Astrocyte (in vitro differentiated cells and primary cell): ENCODE measurements around the gene ACTR1A. TPM values are rescaled to one million over a fixed set of nuclear protein-coding genes. Genes with fewer than 3 reads are reported as not detected.

Experiments
- DNase-seq: peaks from one replicate; pipeline ENCODE4 v3.0.0-alpha.2; 2010; ENCODE audit warnings: low read depth
- FAIRE-seq: peaks from 2 replicates; lab custom pipeline; 2011; peaks lifted over from hg19 to GRCh38; lab: Jason Lieb, UNC
- H2AFZ ChIP-seq: 2 replicates; pipeline ENCODE4 v1.6.0; 2012; ENCODE audit warnings: low read depth, low read length, inconsistent platforms
- H3K27ac ChIP-seq: 2 replicates; pipeline ENCODE4 v1.5.1; 2011; ENCODE audit warnings: low read depth, low read length, inconsistent platforms
- H3K27me3 ChIP-seq: 2 replicates; pipeline ENCODE4 v1.6.0; 2011; ENCODE audit warnings: low read length, inconsistent platforms; ENCODE audit not compliant: insufficient read depth
- H3K36me3 ChIP-seq: 2 replicates; pipeline ENCODE4 v1.5.1; 2011; ENCODE audit warnings: low read length, inconsistent platforms; ENCODE audit not compliant: insufficient read depth
- H3K4me1 ChIP-seq: 2 replicates; pipeline ENCODE4 v1.5.1; 2011; ENCODE audit warnings: low read length, inconsistent platforms; ENCODE audit not compliant: insufficient read depth
- H3K4me2 ChIP-seq: 2 replicates; pipeline ENCODE4 v1.6.0; 2012; ENCODE audit warnings: low read length, inconsistent platforms
- H3K4me3 ChIP-seq: 2 replicates; pipeline ENCODE4 v1.5.1; 2011; ENCODE audit warnings: low read depth, mild to moderate bottlenecking, low read length, inconsistent platforms; ENCODE audit not compliant: insufficient read depth
- H3K79me2 ChIP-seq: 2 replicates; pipeline ENCODE4 v1.6.0; 2012; ENCODE audit warnings: mild to moderate bottlenecking, low read length, inconsistent platforms; ENCODE audit not compliant: insufficient read depth
- H3K9ac ChIP-seq: 2 replicates; pipeline ENCODE4 v1.6.0; 2012; ENCODE audit warnings: mild to moderate bottlenecking, low read length, inconsistent platforms
- H3K9me3 ChIP-seq: 2 replicates; pipeline ENCODE4 v1.5.1; 2012; ENCODE audit warnings: low read depth, mild to moderate bottlenecking, low read length, inconsistent platforms; ENCODE audit not compliant: insufficient read depth
- H4K20me1 ChIP-seq: 2 replicates; pipeline ENCODE4 v1.6.0; 2012; ENCODE audit warnings: low read length, inconsistent platforms; ENCODE audit not compliant: insufficient read depth
- H3K27ac Mint-ChIP-seq: one replicate; pipeline ENCODE4 v1.8.0; 2021; ENCODE audit warnings: mild to moderate bottlenecking, mixed read lengths; ENCODE audit not compliant: unreplicated experiment
- H3K27me3 Mint-ChIP-seq: one replicate; pipeline ENCODE4 v1.8.0; 2021; ENCODE audit warnings: low read depth, mixed read lengths; ENCODE audit not compliant: unreplicated experiment
- H3K36me3 Mint-ChIP-seq: one replicate; pipeline ENCODE4 v1.8.0; 2021; ENCODE audit warnings: low read depth, mixed read lengths; ENCODE audit not compliant: unreplicated experiment
- H3K4me1 Mint-ChIP-seq: one replicate; pipeline ENCODE4 v1.8.0; 2021; ENCODE audit warnings: low read depth, mixed read lengths; ENCODE audit not compliant: unreplicated experiment
- H3K4me3 Mint-ChIP-seq: one replicate; pipeline ENCODE4 v1.8.0; 2021; ENCODE audit warnings: mild to moderate bottlenecking, moderate library complexity, mixed read lengths; ENCODE audit not compliant: unreplicated experiment
- H3K9me3 Mint-ChIP-seq: one replicate; pipeline ENCODE4 v1.8.0; 2021; ENCODE audit warnings: mild to moderate bottlenecking, mixed read lengths; ENCODE audit not compliant: unreplicated experiment
- CTCF ChIP-seq: IDR thresholded peaks from 2 replicates; pipeline ENCODE4 v1.5.1; 2011; ENCODE audit warnings: low read depth, mild to moderate bottlenecking, inconsistent platforms, low read length, moderate library complexity; ENCODE audit not compliant: insufficient read depth
- EZH2 ChIP-seq: IDR thresholded peaks from 2 replicates; pipeline ENCODE4 v1.6.1; 2012; ENCODE audit warnings: mild to moderate bottlenecking, low read length, inconsistent platforms; ENCODE audit not compliant: insufficient read depth
- total RNA-seq: library from RNA; stranded (reverse); gene quantifications from 2 replicates; pipeline ENCODE4 v1.2.1, GENCODE V29; 2021

Gene ACTR1A
- total RNA-seq, 1 donor from 2014 or later: 155 TPM

- H3K4me3 ChIP-seq: peak overlapping the region; percentile 65
- peak overlapping the region; percentile 64 for H3K9ac ChIP-seq
- H3K9me3 ChIP-seq: no peaks in the 10 kb centered on the region
- peak overlapping the region; percentile 98 for H2AFZ ChIP-seq
- H3K36me3 ChIP-seq: no peaks in the 10 kb centered on the region
- TF ChIP-seq EZH2: no peak
- TF ChIP-seq CTCF: no peak
- no peaks in the 10 kb centered on the region for H4K20me1 ChIP-seq
- FAIRE-seq (no peak), DNase-seq (peak; percentile 51)
- H3K4me2 ChIP-seq: peak overlapping the region; percentile 97
- Mint-ChIP-seq H3K27ac (no peak overlapping the region), H3K4me3 (peak overlapping the region; percentile 88), H3K9me3 (no peaks in the 10 kb centered on the region), H3K27me3 (peaks cover 14% of the 10 kb centered on the region), H3K4me1 (peaks cover 2% of the 10 kb centered on the region), H3K36me3 (no peaks in the 10 kb centered on the region)
- peaks cover 8% of the 10 kb centered on the region for H3K4me1 ChIP-seq
- peaks cover 7% of the 10 kb centered on the region for H3K27me3 ChIP-seq
- no peaks in the 10 kb centered on the region for H3K79me2 ChIP-seq
- H3K27ac ChIP-seq: no peak overlapping the region
These were observed 41.1 kb downstream of the ACTR1A start for GRCh38 chr10:102461187-102462054.

GRCh38 chr10:102460836-102461186, 41.7 kb downstream of the ACTR1A start:
- Histone ChIP-seq H3K9me3 (no peaks in the 10 kb centered on the region), H3K4me1 (peaks cover 12% of the 10 kb centered on the region), H2AFZ (peak overlapping the region; percentile 98), H3K79me2 (no peaks in the 10 kb centered on the region), H3K27me3 (peaks cover 7% of the 10 kb centered on the region), H3K27ac (no peak overlapping the region), H4K20me1 (no peaks in the 10 kb centered on the region), H3K9ac (peak overlapping the region; percentile 64), H3K4me2 (peak overlapping the region; percentile 97), H3K4me3 (peak overlapping the region; percentile 65), H3K36me3 (no peaks in the 10 kb centered on the region)
- H3K9me3 Mint-ChIP-seq: no peaks in the 10 kb centered on the region
- H3K4me1 Mint-ChIP-seq: peaks cover 8% of the 10 kb centered on the region
- peaks cover 14% of the 10 kb centered on the region for H3K27me3 Mint-ChIP-seq
- TF ChIP-seq CTCF: no peak
- TF ChIP-seq EZH2: no peak
- H3K36me3 Mint-ChIP-seq: no peaks in the 10 kb centered on the region
- H3K27ac Mint-ChIP-seq: peak overlapping the region; percentile 21
- H3K4me3 Mint-ChIP-seq: peak overlapping the region; percentile 88
- DNase-seq (no peak), FAIRE-seq (no peak)

- no peak overlapping the region for H3K9ac ChIP-seq
- Mint-ChIP-seq H3K27ac (no peak overlapping the region), H3K4me3 (no peak overlapping the region), H3K9me3 (no peaks in the 10 kb centered on the region), H3K36me3 (no peaks in the 10 kb centered on the region), H3K27me3 (peaks cover 14% of the 10 kb centered on the region), H3K4me1 (peaks cover 21% of the 10 kb centered on the region)
- H3K9me3 ChIP-seq: no peaks in the 10 kb centered on the region
- TF ChIP-seq CTCF: no peak
- TF ChIP-seq EZH2: no peak
- H3K4me1 ChIP-seq: peaks cover 13% of the 10 kb centered on the region
- H3K79me2 ChIP-seq: no peaks in the 10 kb centered on the region
- no peak overlapping the region for H3K4me3 ChIP-seq
- DNase-seq (no peak), FAIRE-seq (no peak)
- no peak overlapping the region for H2AFZ ChIP-seq
- H3K4me2 ChIP-seq: no peak overlapping the region
- no peaks in the 10 kb centered on the region for H4K20me1 ChIP-seq
- H3K27me3 ChIP-seq: peaks cover 7% of the 10 kb centered on the region
- no peak overlapping the region for H3K27ac ChIP-seq
- no peaks in the 10 kb centered on the region for H3K36me3 ChIP-seq
These were observed 43.9 kb downstream of the ACTR1A start for GRCh38 chr10:102458656-102459055.
